K562 (cell line): ENCODE data around the gene RAD51D. TPM values are rescaled to one million over a fixed set of nuclear protein-coding genes. Genes with fewer than 3 reads are reported as not detected.

Source experiments
- ATAC-seq: fragments of 200-7000 bp; cut with Tn5 transposase; 3 replicates; pipeline ENCODE4 v1.9.1; 2020; ENCODE audit warnings: moderate library complexity
- BruUV-seq: library from RNA; stranded (reverse); fragments of 400-500 nt; replicated peaks from 2 replicates; lab custom pipeline; 2021; lab: Mats Ljungman, UMichigan
- CTCF ChIA-PET: fragments of 300-600 bp; formaldehyde crosslinking; extraction: SDS; loops from one replicate; lab custom pipeline; 2021; ENCODE audit warnings: low intra/inter-chr PET ratio; lab: Yijun Ruan, JAX
- POLR2A ChIA-PET: fragments of 300-600, 350-650 bp; sonication (Branson Sonifier 250); formaldehyde crosslinking; extraction: SDS; loops from one replicate; lab custom pipeline; 2021; ENCODE audit warnings: antibody characterized with exemption, inconsistent platforms; lab: Yijun Ruan, JAX
- DNase-seq, 4 experiments: peaks; one replicate each; pipeline versions ENCODE4 v3.0.0 to v3.0.0-alpha.2; 2011 to 2018; ENCODE audit warnings: low spot score in 3 of 4, mixed read lengths in 3 of 4; ENCODE audit errors: extremely low read depth in 1 of 4
- FAIRE-seq: peaks from 2 replicates; lab custom pipeline; 2011; peaks lifted over from hg19 to GRCh38; lab: Jason Lieb, UNC
- H2AFZ ChIP-seq: 2 replicates; pipeline ENCODE4 v1.6.0; 2011; ENCODE audit warnings: low read depth, low read length, control low read depth, inconsistent platforms
- H3K27ac ChIP-seq: fragments of 200-600 bp; 3 replicates; pipeline ENCODE4 v1.8.0; 2011; ENCODE audit warnings: low read depth, mild to moderate bottlenecking, control low read depth, inconsistent platforms, low read length, moderate library complexity, mixed read lengths; ENCODE audit errors: extremely low read depth
- H3K27me3 ChIP-seq, 2 experiments: fragments of 300-600 bp in 1 of 2; 2 replicates in 1 of 2; 3 replicates in 1 of 2; pipeline versions ENCODE4 v1.6.0 to v1.8.0; 2011; ENCODE audit warnings: inconsistent platforms in 2 of 2, low read length in 2 of 2, mild to moderate bottlenecking in 1 of 2, mixed read lengths in 1 of 2, moderate library complexity in 1 of 2; ENCODE audit not compliant: control insufficient read depth in 2 of 2, insufficient read depth in 2 of 2
- H3K36me3 ChIP-seq: fragments of 300-600 bp; 3 replicates; pipeline ENCODE4 v1.8.0; 2011; ENCODE audit warnings: mild to moderate bottlenecking, low read length, inconsistent platforms; ENCODE audit not compliant: control insufficient read depth, insufficient read depth
- H3K4me1 ChIP-seq, 2 experiments: fragments of 200-600 bp in 1 of 2; replicated peaks in 1 of 2; 2 replicates in 1 of 2; 3 replicates in 1 of 2; pipeline versions ENCODE4 v1.5.1 to v1.8.0; 2011; ENCODE audit warnings: inconsistent platforms in 2 of 2, low read length in 2 of 2, mild to moderate bottlenecking in 1 of 2, mixed read lengths in 1 of 2, moderate library complexity in 1 of 2; ENCODE audit not compliant: control insufficient read depth in 2 of 2, insufficient read depth in 2 of 2
- H3K4me2 ChIP-seq: 2 replicates; pipeline ENCODE4 v1.6.1; 2011; ENCODE audit warnings: low read length, control low read depth, inconsistent platforms, mixed read lengths; ENCODE audit not compliant: insufficient read depth
- H3K4me3 ChIP-seq: fragments of 200-600 bp; sonication (generic), shearing (Covaris generic); 2 replicates; pipeline ENCODE4 v1.5.1; 2016; ENCODE audit warnings: control low read depth, inconsistent platforms
- H3K79me2 ChIP-seq: fragments of 200-600 bp; 3 replicates; pipeline ENCODE4 v1.8.0; 2011; ENCODE audit warnings: low read length, inconsistent platforms; ENCODE audit not compliant: control insufficient read depth, insufficient read depth
- H3K9ac ChIP-seq, 2 experiments: 2 replicates each; pipeline versions ENCODE4 v1.6.0 to v1.6.1; 2011; ENCODE audit warnings: low read depth in 2 of 2, low read length in 2 of 2, control low read depth in 1 of 2, inconsistent platforms in 1 of 2, mild to moderate bottlenecking in 1 of 2, mixed read lengths in 1 of 2; ENCODE audit not compliant: insufficient read depth in 1 of 2
- H3K9me1 ChIP-seq: one replicate; pipeline ENCODE4 v1.6.0; 2011; ENCODE audit warnings: inconsistent platforms, mild to moderate bottlenecking, low read length, moderate library complexity; ENCODE audit not compliant: control insufficient read depth, insufficient read depth
- H3K9me3 ChIP-seq: replicated peaks from 2 replicates; pipeline ENCODE4 v1.5.1; 2011; ENCODE audit warnings: low read depth, low read length, inconsistent platforms; ENCODE audit not compliant: control insufficient read depth, insufficient read depth
- H4K20me1 ChIP-seq: replicated peaks from 2 replicates; pipeline ENCODE4 v1.6.1; 2011; ENCODE audit warnings: low read length, inconsistent platforms, mixed read lengths; ENCODE audit not compliant: control insufficient read depth, insufficient read depth
- CBX3 ChIP-seq, 2 experiments: IDR thresholded peaks; 1 replicate in 1 of 2; 2 replicates in 1 of 2; pipeline ENCODE4 v1.6.1; 2012; ENCODE audit warnings: inconsistent platforms in 2 of 2, low read length in 2 of 2, borderline replicate concordance in 1 of 2, control low read depth in 1 of 2
- HLTF ChIP-seq: fragments of 450-650 bp; IDR thresholded peaks from 2 replicates; pipeline ENCODE4 v1.6.1; 2016
- RFX1 ChIP-seq: fragments of 450-650 bp; IDR thresholded peaks from 2 replicates; pipeline ENCODE4 v1.6.1; 2016; ENCODE audit warnings: mild to moderate bottlenecking, moderate library complexity
- ZNF12 ChIP-seq: sonication (generic); formaldehyde crosslinking; IDR thresholded peaks from 2 replicates; pipeline ENCODE4 v1.4.0; 2020; ENCODE audit warnings: mild to moderate bottlenecking, missing genetic modification reagents
- ZNF253 ChIP-seq: fragments of 250-450 bp; sonication (Bioruptor Pico); conservative IDR thresholded peaks from 2 replicates; pipeline ENCODE4 v1.6.1; 2021; ENCODE audit warnings: mild to moderate bottlenecking
- WGBS: fragments of 100-300 bp; shearing (Covaris generic); methylation state at CpG from one replicate; pipeline ENCODE4 v1.1.6; 2016; ENCODE audit warnings: low coverage, mixed read lengths; ENCODE audit not compliant: insufficient coverage; ENCODE audit errors: missing lambda C conversion rate; 5-methylcytosine and 5-hydroxymethylcytosine counted together
- in situ Hi-C: fragments of 300-500 bp; cut with MboI; formaldehyde crosslinking; loops from 4 replicates; pipeline ENCODE4 v1.15.0; 2018; ENCODE audit warnings: inconsistent platforms, mixed read lengths
- intact Hi-C: fragments of 100-400 bp; cut with micrococcal nuclease; formaldehyde crosslinking; loops from 2 replicates; pipeline ENCODE4 v1.14.2; 2022
- polyA plus RNA-seq, 8 experiments: library from polyadenylated mRNA; depleted of rRNA in 4 of 8; stranded (reverse) in 5 of 8; unstranded in 3 of 8; fragments of >200 nt; fragmentation: Nextera tagmentation in 2 of 8; fragmentation: Illumina TruSeq in 1 of 8; extraction: Ambion mirVana in 2 of 8; extraction: Trizol in 1 of 8; gene quantifications; 2 replicates each; pipeline versions ENCODE4 v1.2.1 to v1.2.3, GENCODE V29; 2011 to 2014; ENCODE audit warnings: inconsistent platforms in 1 of 8, missing spikeins in 1 of 8
- total RNA-seq, 7 experiments: library from RNA; depleted of rRNA in 6 of 7; stranded (reverse); fragments of >200 nt in 6 of 7; fragmentation: Illumina TruSeq in 2 of 7; extraction: Trizol in 2 of 7; gene quantifications; 2 replicates each; pipeline versions ENCODE4 v1.2.1 to v1.2.3, GENCODE V29; 2011 to 2021; ENCODE audit warnings: low replicate concordance in 1 of 7
- TF ChIP-seq, protein P1 (sequence below): fragments of 200-800 bp; sonication (Bioruptor generic); IDR thresholded peaks from 2 replicates; pipeline ENCODE4 v1.6.1; 2017; ENCODE audit warnings: missing genetic modification characterization, missing compliant biosample characterization

Gene RAD51D
- total and polyA plus RNA-seq, 9 of the 15 experiments (the other 6 are each of a cell fraction or from before 2014, with no cell fraction given) = 2.2 to 16.9 (median 8.7) TPM

DNA sequence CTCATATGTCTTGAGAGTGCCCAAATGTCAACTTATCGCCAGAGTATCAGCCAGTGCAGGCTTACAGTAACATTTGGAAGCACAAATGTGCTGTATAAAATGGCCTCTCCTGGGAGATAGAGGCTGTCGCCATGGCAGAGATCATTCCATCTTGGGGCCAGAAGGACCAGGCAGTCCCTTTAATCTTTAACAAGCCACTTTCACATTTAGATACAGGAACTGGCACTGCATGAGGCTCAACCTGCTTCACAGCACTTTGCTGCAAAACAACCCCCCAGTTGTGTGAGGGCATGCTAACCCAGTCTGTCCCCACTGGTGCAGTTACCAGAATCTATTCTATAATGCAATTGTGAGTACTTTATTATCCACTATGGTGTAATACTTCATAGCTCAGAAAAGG is 51.4 kb downstream of the RAD51D start:
- 76% methylated on average over 2 of the region's 2 CpGs for WGBS
- H3K4me1 ChIP-seq = peaks cover 17 to 23% of the 10 kb centered on the region in 2 experiments; a peak in 4 of 5 replicates
- intact Hi-C loops (loop anchor here (5.0 kb wide), 1 partner anchor 86 kb away; the partner anchor contains the start of gene LIG3), in situ Hi-C loops (no loop called here)
- no peaks in the 10 kb centered on the region for H3K9me3 ChIP-seq
- ATAC-seq (no peak), DNase-seq (no peak), FAIRE-seq (no peak)
- POLR2A ChIA-PET = interaction anchor here (1.0 to 1.3 kb wide), 2 partner anchors 9 to 14 kb away, joined by 3 read pairs; no protein-coding TSS in a partner anchor
- no peaks in the 10 kb centered on the region for H4K20me1 ChIP-seq
- no peaks in the 10 kb centered on the region for H3K9me1 ChIP-seq
- no peak overlapping the region for H3K4me3 ChIP-seq
- H2AFZ ChIP-seq = no peak overlapping the region
- no peaks in the 10 kb centered on the region for H3K27me3 ChIP-seq
- no peak overlapping the region for H3K4me2 ChIP-seq
- H3K27ac ChIP-seq = no peak overlapping the region
- TF ChIP-seq HLTF (no peak), CBX3 (IDR thresholded peaks at IDR 0.05; ENCODE audit: borderline replicate concordance in 1 of 2, low read length in 2 of 2) (no peak), ZNF12 (CRISPR knock-in tag) (no peak), RFX1 (peak; percentile 18; the same call in 1 of the 2 replicates), ZNF253 (no peak)
- TF ChIP-seq, protein P1, sequence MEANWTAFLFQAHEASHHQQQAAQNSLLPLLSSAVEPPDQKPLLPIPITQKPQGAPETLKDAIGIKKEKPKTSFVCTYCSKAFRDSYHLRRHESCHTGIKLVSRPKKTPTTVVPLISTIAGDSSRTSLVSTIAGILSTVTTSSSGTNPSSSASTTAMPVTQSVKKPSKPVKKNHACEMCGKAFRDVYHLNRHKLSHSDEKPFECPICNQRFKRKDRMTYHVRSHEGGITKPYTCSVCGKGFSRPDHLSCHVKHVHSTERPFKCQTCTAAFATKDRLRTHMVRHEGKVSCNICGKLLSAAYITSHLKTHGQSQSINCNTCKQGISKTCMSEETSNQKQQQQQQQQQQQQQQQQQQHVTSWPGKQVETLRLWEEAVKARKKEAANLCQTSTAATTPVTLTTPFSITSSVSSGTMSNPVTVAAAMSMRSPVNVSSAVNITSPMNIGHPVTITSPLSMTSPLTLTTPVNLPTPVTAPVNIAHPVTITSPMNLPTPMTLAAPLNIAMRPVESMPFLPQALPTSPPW (CRISPR knock-in tag) = no peak
- peaks cover 4% of the 10 kb centered on the region; the same call in 1 of the 3 replicates for H3K79me2 ChIP-seq
- no peak overlapping the region for H3K9ac ChIP-seq
- H3K36me3 ChIP-seq = no peaks in the 10 kb centered on the region
- no TSS peak for BruUV-seq
- CTCF ChIA-PET = no interaction called here
